OCI-LY3 (cell line): ENCODE data around the gene DNAJB1.

Experiments
- CTCF ChIP-seq: fragments of 200-600, 300-600 bp; sonication (generic); IDR thresholded peaks from 2 replicates; pipeline ENCODE4 v1.5.1; 2014; ENCODE audit warnings: antibody characterized with exemption, low read length, low read depth
- EZH2phosphoT487 ChIP-seq: fragments of 200-600 bp; shearing (Covaris generic); IDR thresholded peaks from 2 replicates; pipeline ENCODE4 v1.6.1; 2018; ENCODE audit warnings: antibody characterized with exemption, mixed run types, low read depth

GRCh38 chr19:14472202-14472938 lies 45.8 kb downstream of the DNAJB1 start:
- peak; percentile 65 for TF ChIP-seq CTCF
- no peak for TF ChIP-seq EZH2phosphoT487
